ENCODE measurements around the gene NHP2.
A peak's percentile ranks its signal among the peaks of the same experiment; 100 is the strongest.

NHP2 gene

DNA sequence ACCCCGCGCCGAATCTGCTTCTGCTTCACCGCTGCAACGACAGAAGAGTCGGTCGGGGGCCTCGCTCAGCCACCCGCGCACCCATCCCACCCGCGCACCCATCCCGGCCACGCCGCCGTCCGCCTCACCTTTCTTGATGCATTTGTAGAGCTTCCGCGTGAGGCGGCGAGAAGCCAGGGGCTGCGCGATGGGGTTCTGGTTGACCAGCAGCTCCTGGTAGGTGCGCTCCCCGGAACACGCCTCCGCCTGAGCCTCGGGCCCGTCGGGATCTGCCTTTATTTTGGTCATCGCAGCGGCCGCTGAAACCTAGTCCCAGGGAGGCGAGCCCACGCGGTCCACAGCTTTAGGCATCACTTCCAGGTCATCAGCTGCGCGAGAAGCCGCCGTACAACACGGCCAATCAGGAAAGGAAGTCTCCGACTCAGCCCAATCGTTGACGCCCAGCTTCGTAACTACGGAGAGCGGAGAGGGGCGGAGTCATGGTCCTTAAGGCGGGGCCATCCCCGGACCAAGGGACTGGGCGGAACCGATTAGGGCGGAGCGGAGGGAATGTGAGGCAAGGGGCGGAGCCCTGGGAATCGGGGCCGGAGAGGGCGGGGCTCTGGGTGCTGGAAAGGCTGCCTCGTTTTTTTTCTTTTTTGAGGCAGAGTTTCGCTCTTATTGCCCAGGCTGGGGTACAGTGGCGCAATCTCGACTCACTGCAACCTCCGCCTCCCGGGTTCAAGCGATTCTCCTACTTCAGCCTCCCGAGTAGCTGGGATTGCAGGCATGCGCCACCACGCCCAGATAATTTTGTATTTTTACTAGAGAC is at the start of gene NHP2:
NHP2 (minus strand) TSS at position 356 of the 811 bp plus-strand sequence; CDS start at position 288, 68 bp downstream.
- Histone ChIP-seq H3K4me3 (ENCODE audit: severe bottlenecking) (peak within 1 kb of the TSS; percentile 74), H3K36me3 (ENCODE audit: low read depth) (peaks cover 42% of the 10 kb centered on the region), H3K27ac (ENCODE audit: poor library complexity, severe bottlenecking) (no peak within 1 kb of the TSS), H3K4me1 (ENCODE audit: insufficient read depth, poor library complexity, severe bottlenecking) (peaks cover 5% of the 10 kb centered on the region), H3K9me3 (ENCODE audit: severe bottlenecking) (no peaks in the 10 kb centered on the region), H3K27me3 (ENCODE audit: insufficient read depth, poor library complexity, severe bottlenecking) (no peaks in the 10 kb centered on the region)
- TF ChIP-seq, protein P1, sequence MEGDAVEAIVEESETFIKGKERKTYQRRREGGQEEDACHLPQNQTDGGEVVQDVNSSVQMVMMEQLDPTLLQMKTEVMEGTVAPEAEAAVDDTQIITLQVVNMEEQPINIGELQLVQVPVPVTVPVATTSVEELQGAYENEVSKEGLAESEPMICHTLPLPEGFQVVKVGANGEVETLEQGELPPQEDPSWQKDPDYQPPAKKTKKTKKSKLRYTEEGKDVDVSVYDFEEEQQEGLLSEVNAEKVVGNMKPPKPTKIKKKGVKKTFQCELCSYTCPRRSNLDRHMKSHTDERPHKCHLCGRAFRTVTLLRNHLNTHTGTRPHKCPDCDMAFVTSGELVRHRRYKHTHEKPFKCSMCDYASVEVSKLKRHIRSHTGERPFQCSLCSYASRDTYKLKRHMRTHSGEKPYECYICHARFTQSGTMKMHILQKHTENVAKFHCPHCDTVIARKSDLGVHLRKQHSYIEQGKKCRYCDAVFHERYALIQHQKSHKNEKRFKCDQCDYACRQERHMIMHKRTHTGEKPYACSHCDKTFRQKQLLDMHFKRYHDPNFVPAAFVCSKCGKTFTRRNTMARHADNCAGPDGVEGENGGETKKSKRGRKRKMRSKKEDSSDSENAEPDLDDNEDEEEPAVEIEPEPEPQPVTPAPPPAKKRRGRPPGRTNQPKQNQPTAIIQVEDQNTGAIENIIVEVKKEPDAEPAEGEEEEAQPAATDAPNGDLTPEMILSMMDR (IDR thresholded peaks at IDR 0.05; ENCODE audit: poor library complexity, severe bottlenecking) = no peak
- peak; percentile 99 for DNase-seq (ENCODE audit: low spot score)
- ATAC-seq (ENCODE audit: low read depth) = peak; percentile 95

DNA sequence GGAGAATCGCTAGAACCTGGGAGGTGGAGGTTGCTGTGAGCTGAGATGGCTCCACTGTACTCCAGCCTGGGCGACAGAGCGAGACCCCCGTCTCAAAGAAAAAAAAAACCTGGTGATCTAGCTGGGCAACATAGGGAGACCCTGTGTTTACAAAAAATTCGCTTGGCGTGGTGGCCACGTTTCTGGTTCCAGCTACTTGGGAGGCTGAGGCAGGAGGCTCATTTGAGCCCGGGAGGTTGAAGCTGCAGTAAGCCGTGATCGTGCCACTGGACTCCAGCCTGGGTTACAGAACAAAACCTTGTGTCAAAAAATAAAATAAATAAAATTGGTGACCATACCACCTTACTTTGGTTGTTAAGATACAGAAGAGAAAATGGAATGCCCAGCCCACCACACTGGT is 48.9 kb upstream of the NHP2 start:
- no peak overlapping the region for H3K4me3 ChIP-seq (ENCODE audit: severe bottlenecking)
- H3K9me3 ChIP-seq (ENCODE audit: severe bottlenecking) = no peaks in the 10 kb centered on the region
- no peak overlapping the region for H3K27ac ChIP-seq (ENCODE audit: poor library complexity, severe bottlenecking)
- no peak for ATAC-seq (ENCODE audit: low read depth)
- DNase-seq (ENCODE audit: low spot score) = peak; percentile 29
- no peaks in the 10 kb centered on the region for H3K27me3 ChIP-seq (ENCODE audit: insufficient read depth, poor library complexity, severe bottlenecking)
- peaks cover 23% of the 10 kb centered on the region for H3K36me3 ChIP-seq (ENCODE audit: low read depth)
- TF ChIP-seq, protein P1 (IDR thresholded peaks at IDR 0.05; ENCODE audit: poor library complexity, severe bottlenecking) = no peak
- peaks cover 20% of the 10 kb centered on the region for H3K4me1 ChIP-seq (ENCODE audit: insufficient read depth, poor library complexity, severe bottlenecking)

DNA sequence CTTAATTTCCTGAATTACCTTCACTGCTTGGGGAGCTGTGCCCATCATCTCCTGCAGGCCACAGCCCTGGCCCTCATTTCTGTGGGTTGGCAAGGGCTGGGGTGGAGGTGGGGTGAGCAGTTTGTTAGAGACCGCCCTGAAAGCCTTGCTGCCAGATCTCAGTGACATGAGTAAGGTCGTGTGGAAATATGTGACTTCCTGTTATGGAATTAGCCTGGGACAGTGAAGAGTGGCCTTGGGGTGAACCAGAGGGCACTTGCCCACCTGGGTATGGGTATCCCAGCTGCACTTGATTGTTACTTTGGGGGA is 48.2 kb upstream of the NHP2 start:
- Histone ChIP-seq H3K27ac (ENCODE audit: poor library complexity, severe bottlenecking) (no peak overlapping the region), H3K27me3 (ENCODE audit: insufficient read depth, poor library complexity, severe bottlenecking) (no peaks in the 10 kb centered on the region), H3K4me3 (ENCODE audit: severe bottlenecking) (no peak overlapping the region), H3K4me1 (ENCODE audit: insufficient read depth, poor library complexity, severe bottlenecking) (peaks cover 20% of the 10 kb centered on the region), H3K9me3 (ENCODE audit: severe bottlenecking) (no peaks in the 10 kb centered on the region), H3K36me3 (ENCODE audit: low read depth) (peaks cover 16% of the 10 kb centered on the region)
- DNase-seq (ENCODE audit: low spot score) (peak; percentile 31), ATAC-seq (ENCODE audit: low read depth) (no peak)
- TF ChIP-seq, protein P1 (IDR thresholded peaks at IDR 0.05; ENCODE audit: poor library complexity, severe bottlenecking) = no peak

DNA sequence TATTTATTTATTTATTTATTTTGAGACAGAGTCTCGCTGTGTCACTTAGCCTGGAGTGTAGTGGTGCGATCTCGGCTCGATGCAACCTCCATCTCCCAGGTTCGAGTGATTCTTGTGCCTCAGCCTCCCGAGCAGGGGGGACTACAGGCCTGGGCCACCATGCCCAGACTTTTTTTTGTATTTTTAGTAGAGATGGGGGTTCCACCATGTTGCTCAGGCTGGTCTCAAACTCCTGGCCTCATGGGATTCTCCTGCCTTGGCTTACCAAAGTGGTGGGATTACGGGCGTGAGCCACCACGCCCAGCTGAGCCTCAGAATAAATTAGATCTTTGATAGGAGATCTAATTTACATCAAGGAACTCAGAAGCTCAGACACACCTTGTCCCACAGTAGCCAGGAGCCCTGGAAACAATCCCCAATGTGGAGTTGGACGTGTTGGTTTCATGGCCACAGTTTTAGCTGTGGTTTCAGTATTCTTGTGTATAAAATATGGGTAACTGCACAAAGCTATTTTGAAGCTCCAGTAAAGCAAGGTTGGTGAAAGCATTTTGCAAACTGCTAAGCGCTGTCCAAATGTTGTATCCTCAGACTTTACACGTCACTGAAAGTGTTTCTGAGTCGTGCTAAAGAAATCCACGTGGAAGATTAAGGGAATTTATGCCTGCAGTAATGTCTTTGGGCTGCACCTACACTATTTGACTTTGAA is 47.7 kb upstream of the NHP2 start:
- Histone ChIP-seq H3K27me3 (ENCODE audit: insufficient read depth, poor library complexity, severe bottlenecking) (no peaks in the 10 kb centered on the region), H3K4me3 (ENCODE audit: severe bottlenecking) (no peak overlapping the region), H3K4me1 (ENCODE audit: insufficient read depth, poor library complexity, severe bottlenecking) (peaks cover 17% of the 10 kb centered on the region), H3K9me3 (ENCODE audit: severe bottlenecking) (no peaks in the 10 kb centered on the region), H3K36me3 (ENCODE audit: low read depth) (peaks cover 11% of the 10 kb centered on the region), H3K27ac (ENCODE audit: poor library complexity, severe bottlenecking) (no peak overlapping the region)
- DNase-seq (ENCODE audit: low spot score) = peak; percentile 19
- no peak for ATAC-seq (ENCODE audit: low read depth)
- TF ChIP-seq, protein P1 (IDR thresholded peaks at IDR 0.05; ENCODE audit: poor library complexity, severe bottlenecking) = no peak

Data from RWPE2 (cell line).